Smooth muscle cell (in vitro differentiated cells): ENCODE measurements around the gene MYH11. TPM values are rescaled to one million over a fixed set of nuclear protein-coding genes. Genes with fewer than 3 reads are reported as not detected.

Experiments used
- DNase-seq: peaks from one replicate; lab custom pipeline; 2025; ENCODE audit not compliant: unreplicated experiment; lab: John Stamatoyannopoulos, UW
- H2AFZ ChIP-seq: fragments of 200-600 bp; sonication (generic); 2 replicates; pipeline ENCODE4 v1.6.0; 2016; ENCODE audit warnings: antibody characterized with exemption, low read depth, mild to moderate bottlenecking
- H3F3A ChIP-seq: fragments of 200-600 bp; sonication (generic); 2 replicates; pipeline ENCODE4 v1.6.0; 2017; ENCODE audit warnings: antibody characterized with exemption, low read depth
- H3K27ac ChIP-seq: fragments of 200-600 bp; sonication (generic); 2 replicates; pipeline ENCODE4 v1.5.1; 2016; ENCODE audit warnings: low read depth, mild to moderate bottlenecking
- H3K27me3 ChIP-seq: fragments of 200-600 bp; sonication (generic); 2 replicates; pipeline ENCODE4 v1.6.1; 2016; ENCODE audit warnings: low read depth, mild to moderate bottlenecking
- H3K36me3 ChIP-seq: fragments of 200-600 bp; sonication (generic); 2 replicates; pipeline ENCODE4 v1.5.1; 2016; ENCODE audit warnings: low read depth
- H3K4me1 ChIP-seq: fragments of 200-600 bp; sonication (generic); 2 replicates; pipeline ENCODE4 v1.5.1; 2016; ENCODE audit warnings: low read depth
- H3K4me2 ChIP-seq: fragments of 200-600 bp; sonication (generic); 2 replicates; pipeline ENCODE4 v1.6.0; 2016; ENCODE audit warnings: mild to moderate bottlenecking
- H3K4me3 ChIP-seq: fragments of 200-600 bp; sonication (generic); 2 replicates; pipeline ENCODE4 v1.5.1; 2016; ENCODE audit warnings: mild to moderate bottlenecking
- H3K79me2 ChIP-seq: fragments of 200-600 bp; sonication (generic); 2 replicates; pipeline ENCODE4 v1.6.0; 2016; ENCODE audit warnings: low read depth, mild to moderate bottlenecking
- H3K9ac ChIP-seq: fragments of 200-600 bp; sonication (generic); 2 replicates; pipeline ENCODE4 v1.6.0; 2016; ENCODE audit warnings: low read depth
- H3K9me3 ChIP-seq: fragments of 200-600 bp; sonication (generic); replicated peaks from 2 replicates; pipeline ENCODE4 v1.5.1; 2016; ENCODE audit warnings: low read depth
- H4K20me1 ChIP-seq: fragments of 200-600 bp; sonication (generic); 2 replicates; pipeline ENCODE4 v1.6.0; 2016; ENCODE audit warnings: low read depth
- CTCF ChIP-seq: fragments of 200-600 bp; sonication (generic); IDR thresholded peaks from 2 replicates; pipeline ENCODE4 v1.5.1; 2017; ENCODE audit warnings: borderline replicate concordance, mild to moderate bottlenecking, antibody characterized with exemption; ENCODE audit not compliant: insufficient read depth, poor library complexity, severe bottlenecking
- WGBS: methylation state at CpG from one replicate; pipeline ENCODE4 v1.1.7; 2016; ENCODE audit warnings: low lambda C conversion rate; 5-methylcytosine and 5-hydroxymethylcytosine counted together
- polyA plus RNA-seq: library from polyadenylated mRNA; unstranded; fragments of >200 nt; fragmentation: Nextera tagmentation; extraction: Ambion mirVana; gene quantifications from 2 replicates; pipeline ENCODE4 v1.2.1, GENCODE V29; 2016
- total RNA-seq: library from RNA; depleted of rRNA; stranded (reverse); fragments of >200 nt; gene quantifications from 2 replicates; pipeline ENCODE4 v1.2.3, GENCODE V29; 2014

The MYH11 gene
- total and polyA plus RNA-seq, 2 experiments from 2014 or later: 0.58 TPM; not detected in 1

DNA sequence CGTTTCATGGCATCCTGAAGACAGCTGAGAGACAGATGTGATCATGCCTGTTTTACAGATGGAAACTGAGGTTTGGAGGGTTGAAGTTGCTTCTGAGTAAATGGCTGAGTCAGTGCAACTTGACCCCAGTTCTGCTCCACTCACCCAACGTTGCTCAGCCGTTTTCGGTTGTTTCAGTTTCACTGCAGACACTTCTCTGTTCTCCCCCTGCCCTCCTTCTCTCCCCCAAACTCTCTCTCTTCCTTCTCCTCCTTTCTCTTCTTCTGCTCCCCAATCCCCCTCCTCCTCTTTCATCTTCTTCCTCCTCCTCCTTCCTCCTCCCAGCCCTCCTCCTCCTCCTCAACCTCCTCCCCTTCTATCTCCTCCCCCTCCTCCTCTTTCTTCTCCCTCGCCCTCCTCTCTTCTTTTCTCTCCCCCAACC lies 41.0 kb upstream of the MYH11 start:
- no peaks in the 10 kb centered on the region for H3K27me3 ChIP-seq
- no peak overlapping the region for H3K9ac ChIP-seq
- no peaks in the 10 kb centered on the region for H4K20me1 ChIP-seq
- no peak overlapping the region for H3K4me3 ChIP-seq
- no peak overlapping the region for H3K4me2 ChIP-seq
- H3K79me2 ChIP-seq: no peaks in the 10 kb centered on the region
- TF ChIP-seq CTCF: no peak
- no peaks in the 10 kb centered on the region for H3K36me3 ChIP-seq
- H3F3A ChIP-seq: no peaks in the 10 kb centered on the region
- no peak overlapping the region for H2AFZ ChIP-seq
- no peaks in the 10 kb centered on the region for H3K4me1 ChIP-seq
- DNase-seq: no peak
- no peaks in the 10 kb centered on the region for H3K9me3 ChIP-seq
- WGBS: 73% methylated on average over 4 of the region's 5 CpGs
- H3K27ac ChIP-seq: no peak overlapping the region

- H2AFZ ChIP-seq: no peak overlapping the region
- H3K27ac ChIP-seq: no peak overlapping the region
These were observed 40.4 kb upstream of the MYH11 start for GRCh38 chr16:15897121-15897780.

DNA sequence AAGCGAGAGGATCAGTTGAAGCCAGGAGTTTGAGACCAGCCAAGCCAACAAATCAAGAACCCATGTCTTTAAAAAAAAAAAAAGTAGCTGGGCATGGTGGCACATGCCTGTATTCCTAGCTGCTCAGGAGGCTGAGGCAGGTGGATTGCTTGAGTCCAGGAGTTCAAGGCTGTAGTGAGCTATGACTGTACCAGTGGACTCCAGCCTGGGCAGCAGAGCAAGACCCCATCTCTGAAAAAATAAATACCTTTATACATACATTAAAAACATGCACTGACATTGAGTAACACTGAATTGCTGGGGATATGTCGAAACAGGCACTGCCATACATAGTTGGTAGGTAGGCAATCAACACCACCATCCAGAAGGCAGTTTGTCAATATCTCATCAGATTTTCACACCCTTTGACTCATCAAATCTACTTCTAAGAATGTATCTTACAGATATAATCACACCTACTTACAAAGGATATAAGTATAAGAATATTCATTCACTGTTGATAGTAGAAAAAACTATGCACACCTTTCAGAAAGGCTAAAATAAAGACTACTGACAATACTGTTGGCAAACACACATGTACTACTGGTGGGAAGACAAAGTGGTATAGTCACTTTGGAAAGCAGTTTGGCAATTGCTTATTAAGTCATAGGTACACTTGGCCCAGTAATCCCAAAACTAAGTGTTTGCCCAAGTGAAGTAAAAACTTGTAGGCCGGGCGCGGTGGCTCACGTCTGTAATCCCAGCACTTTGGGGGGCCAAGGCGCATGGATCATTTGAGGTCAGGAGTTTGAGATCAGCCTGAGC lies 37.9 kb upstream of the MYH11 start:
- Histone ChIP-seq H3F3A (no peaks in the 10 kb centered on the region), H3K9me3 (no peaks in the 10 kb centered on the region), H3K9ac (no peak overlapping the region), H3K4me2 (no peak overlapping the region), H3K27me3 (no peaks in the 10 kb centered on the region), H3K4me3 (no peak overlapping the region), H2AFZ (no peak overlapping the region), H4K20me1 (no peaks in the 10 kb centered on the region), H3K4me1 (no peaks in the 10 kb centered on the region), H3K36me3 (no peaks in the 10 kb centered on the region), H3K27ac (no peak overlapping the region), H3K79me2 (no peaks in the 10 kb centered on the region)
- DNase-seq: no peak
- TF ChIP-seq CTCF: no peak
- WGBS: 96% methylated on average over 7 of the region's 7 CpGs

More at GRCh38 chr16:15897121-15897780, 40.4 kb upstream of the MYH11 start:
- H3F3A ChIP-seq: no peaks in the 10 kb centered on the region
- no peaks in the 10 kb centered on the region for H4K20me1 ChIP-seq
- H3K4me3 ChIP-seq: no peak overlapping the region
- H3K4me1 ChIP-seq: no peaks in the 10 kb centered on the region
- no peaks in the 10 kb centered on the region for H3K36me3 ChIP-seq
- no peak for TF ChIP-seq CTCF
- no peak overlapping the region for H3K9ac ChIP-seq
- no peak for DNase-seq
- no peaks in the 10 kb centered on the region for H3K27me3 ChIP-seq
- H3K9me3 ChIP-seq: no peaks in the 10 kb centered on the region
- no peaks in the 10 kb centered on the region for H3K79me2 ChIP-seq
- H3K4me2 ChIP-seq: no peak overlapping the region
- WGBS: 92% methylated on average over 8 of the region's 8 CpGs

DNA sequence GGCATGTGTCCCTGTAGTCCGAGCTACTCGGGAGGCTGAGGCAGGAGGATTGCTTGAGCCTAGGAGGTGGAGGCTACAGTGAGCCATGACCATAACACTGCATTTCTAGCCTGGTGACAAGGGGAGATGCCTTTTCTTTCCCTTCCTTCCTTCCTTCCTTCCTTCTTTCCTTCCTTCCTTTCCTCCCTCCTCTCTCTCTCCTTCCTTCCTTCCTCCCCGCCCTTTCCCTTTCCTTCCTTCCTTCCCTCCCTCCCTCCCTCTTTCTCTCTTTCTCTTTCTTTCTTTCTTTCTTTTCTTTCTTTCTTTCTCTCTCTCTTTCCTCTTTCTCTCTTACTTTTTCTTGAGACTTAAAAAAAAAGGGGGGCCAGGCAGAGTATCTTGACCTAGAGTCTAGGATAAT lies 34.7 kb upstream of the MYH11 start:
- H3K27ac ChIP-seq: no peak overlapping the region
- no peak overlapping the region for H3K4me2 ChIP-seq
- H3K4me3 ChIP-seq: no peak overlapping the region
- H3K9me3 ChIP-seq: no peaks in the 10 kb centered on the region
- TF ChIP-seq CTCF: no peak
- no peaks in the 10 kb centered on the region for H3K27me3 ChIP-seq
- no peaks in the 10 kb centered on the region for H3F3A ChIP-seq
- no peaks in the 10 kb centered on the region for H4K20me1 ChIP-seq
- peaks cover 14% of the 10 kb centered on the region for H3K79me2 ChIP-seq
- H3K36me3 ChIP-seq: no peaks in the 10 kb centered on the region
- peaks cover 10% of the 10 kb centered on the region for H3K4me1 ChIP-seq
- no peak overlapping the region for H2AFZ ChIP-seq
- no peak for DNase-seq
- 76% methylated on average over 3 of the region's 3 CpGs for WGBS
- H3K9ac ChIP-seq: no peak overlapping the region
